PC-3 (cell line): ENCODE measurements around the gene PANK4. TPM values are rescaled to one million over a fixed set of nuclear protein-coding genes. Genes with fewer than 3 reads are reported as not detected.

ENCODE experiments used
- ATAC-seq: fragments of 200-7000 bp; cut with Tn5 transposase; 2 replicates; pipeline ENCODE4 v1.9.1; 2020; ENCODE audit warnings: mild to moderate bottlenecking, moderate library complexity
- BruUV-seq: library from RNA; stranded (reverse); fragments of 400-500 nt; replicated peaks from 2 replicates; lab custom pipeline; 2021; lab: Mats Ljungman, UMichigan
- CTCF ChIA-PET: fragments of 300-600 bp; sonication (Branson Sonifier 250); formaldehyde crosslinking; loops from one replicate; lab custom pipeline; 2022; ENCODE audit warnings: antibody characterized with exemption; lab: Charles Lee
- POLR2A ChIA-PET: fragments of 300-600 bp; sonication (Branson Sonifier 250); formaldehyde crosslinking; loops from one replicate; lab custom pipeline; 2022; ENCODE audit warnings: antibody characterized with exemption; ENCODE audit not compliant: unreplicated experiment; lab: Charles Lee
- DNase-seq: peaks from one replicate; pipeline ENCODE4 v3.0.0-alpha.2; 2015
- H2AFZ ChIP-seq: fragments of 300-600 bp; sonication (generic); 2 replicates; pipeline ENCODE4 v1.6.0; 2016; ENCODE audit warnings: antibody characterized with exemption, low read length
- H3F3A ChIP-seq: fragments of 300-600 bp; sonication (generic); one replicate; pipeline ENCODE4 v1.6.0; 2017; ENCODE audit warnings: antibody characterized with exemption, low read length, control low read depth, mild to moderate bottlenecking; ENCODE audit not compliant: unreplicated experiment
- H3K27ac ChIP-seq: fragments of 300-600 bp; sonication (generic); 2 replicates; pipeline ENCODE4 v1.5.1; 2016; ENCODE audit warnings: mild to moderate bottlenecking, low read length
- H3K27me3 ChIP-seq: fragments of 300-600 bp; sonication (generic); 2 replicates; pipeline ENCODE4 v1.6.1; 2016; ENCODE audit warnings: low read length, mixed read lengths
- H3K36me3 ChIP-seq: fragments of 300-600 bp; sonication (generic); 2 replicates; pipeline ENCODE4 v1.6.1; 2016; ENCODE audit warnings: low read depth, mixed run types, low read length, mixed read lengths
- H3K4me1 ChIP-seq: fragments of 300-600 bp; sonication (generic); 2 replicates; pipeline ENCODE4 v1.5.1; 2016; ENCODE audit warnings: low read length; ENCODE audit not compliant: insufficient read depth
- H3K4me2 ChIP-seq: fragments of 300-600 bp; sonication (generic); 2 replicates; pipeline ENCODE4 v1.6.0; 2016; ENCODE audit warnings: low read length
- H3K4me3 ChIP-seq: fragments of 300-600 bp; sonication (generic); 2 replicates; pipeline ENCODE4 v1.5.1; 2016; ENCODE audit warnings: mild to moderate bottlenecking, low read length, mixed read lengths
- H3K79me2 ChIP-seq: fragments of 300-600 bp; sonication (generic); 2 replicates; pipeline ENCODE4 v1.6.1; 2017; ENCODE audit warnings: low read length, mixed read lengths
- H3K9ac ChIP-seq: fragments of 300-600 bp; sonication (generic); 2 replicates; pipeline ENCODE4 v1.6.0; 2016; ENCODE audit warnings: mild to moderate bottlenecking, low read length
- H3K9me2 ChIP-seq: fragments of 300-600 bp; sonication (generic); replicated peaks from 2 replicates; pipeline ENCODE4 v1.6.1; 2016; ENCODE audit warnings: mixed run types, low read length, mixed read lengths
- H3K9me3 ChIP-seq: fragments of 300-600 bp; sonication (generic); 2 replicates; pipeline ENCODE4 v1.6.1; 2016; ENCODE audit warnings: low read length, mixed read lengths
- H4K20me1 ChIP-seq: fragments of 300-600 bp; sonication (generic); 2 replicates; pipeline ENCODE4 v1.6.1; 2016; ENCODE audit warnings: low read length, mixed read lengths
- EZH2 ChIP-seq: fragments of 300-600 bp; sonication (generic); IDR thresholded peaks from one replicate; pipeline ENCODE4 v1.6.1; 2017; ENCODE audit warnings: antibody characterized with exemption, mild to moderate bottlenecking, low read length; ENCODE audit not compliant: unreplicated experiment
- EZH2phosphoT487 ChIP-seq: fragments of 300-600 bp; sonication (generic); IDR thresholded peaks from 2 replicates; pipeline ENCODE4 v1.6.1; 2018; ENCODE audit warnings: mild to moderate bottlenecking, antibody characterized with exemption, low read length, borderline replicate concordance
- intact Hi-C: fragments of 100-400 bp; cut with micrococcal nuclease; formaldehyde crosslinking; loops from 2 replicates; pipeline ENCODE4 v1.9.0; 2023
- total RNA-seq: library from RNA; depleted of rRNA; stranded (reverse); fragments of >200 nt; gene quantifications from 2 replicates; pipeline ENCODE4 v1.2.3, GENCODE V29; 2014
- TF ChIP-seq, protein P1 (sequence below): fragments of 300-600 bp; sonication (generic); conservative IDR thresholded peaks from 2 replicates; pipeline ENCODE4 v1.5.1; 2017; ENCODE audit warnings: antibody characterized with exemption, low read depth, mild to moderate bottlenecking, low read length

The PANK4 gene
- total RNA-seq, 1 experiment from 2014 or later: 69.4 TPM

DNA sequence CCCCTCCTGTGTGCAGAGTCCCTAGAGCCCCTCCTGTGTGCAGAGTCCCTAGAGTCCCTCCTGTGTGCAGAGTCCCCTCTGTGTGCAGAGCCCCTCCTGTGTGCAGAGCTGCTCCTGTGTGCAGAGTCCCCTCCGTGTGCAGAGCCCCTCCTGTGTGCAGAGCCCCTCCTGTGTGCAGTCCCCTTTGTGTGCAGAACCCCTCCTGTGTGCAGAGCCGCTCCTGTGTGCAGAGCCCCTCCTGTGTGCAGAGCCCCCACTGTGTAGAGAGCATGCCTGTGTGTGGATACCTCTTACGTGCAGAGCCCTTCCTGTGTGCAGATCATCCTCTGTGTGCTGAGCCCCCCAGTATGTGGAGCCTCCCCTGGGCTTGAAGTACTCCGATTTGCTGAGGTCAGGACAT, 12.0 kb upstream of the PANK4 start:
- CTCF ChIA-PET: no interaction called here
- intact Hi-C loops: no loop called here
- no peaks in the 10 kb centered on the region for H3K79me2 ChIP-seq
- peaks cover 25% of the 10 kb centered on the region for H3K4me1 ChIP-seq
- no peak overlapping the region for H3K27ac ChIP-seq
- no peak for DNase-seq
- POLR2A ChIA-PET: no interaction called here
- no TSS peak for BruUV-seq
- H4K20me1 ChIP-seq: no peaks in the 10 kb centered on the region
- TF ChIP-seq, protein P1, sequence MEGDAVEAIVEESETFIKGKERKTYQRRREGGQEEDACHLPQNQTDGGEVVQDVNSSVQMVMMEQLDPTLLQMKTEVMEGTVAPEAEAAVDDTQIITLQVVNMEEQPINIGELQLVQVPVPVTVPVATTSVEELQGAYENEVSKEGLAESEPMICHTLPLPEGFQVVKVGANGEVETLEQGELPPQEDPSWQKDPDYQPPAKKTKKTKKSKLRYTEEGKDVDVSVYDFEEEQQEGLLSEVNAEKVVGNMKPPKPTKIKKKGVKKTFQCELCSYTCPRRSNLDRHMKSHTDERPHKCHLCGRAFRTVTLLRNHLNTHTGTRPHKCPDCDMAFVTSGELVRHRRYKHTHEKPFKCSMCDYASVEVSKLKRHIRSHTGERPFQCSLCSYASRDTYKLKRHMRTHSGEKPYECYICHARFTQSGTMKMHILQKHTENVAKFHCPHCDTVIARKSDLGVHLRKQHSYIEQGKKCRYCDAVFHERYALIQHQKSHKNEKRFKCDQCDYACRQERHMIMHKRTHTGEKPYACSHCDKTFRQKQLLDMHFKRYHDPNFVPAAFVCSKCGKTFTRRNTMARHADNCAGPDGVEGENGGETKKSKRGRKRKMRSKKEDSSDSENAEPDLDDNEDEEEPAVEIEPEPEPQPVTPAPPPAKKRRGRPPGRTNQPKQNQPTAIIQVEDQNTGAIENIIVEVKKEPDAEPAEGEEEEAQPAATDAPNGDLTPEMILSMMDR: no peak
- TF ChIP-seq EZH2phosphoT487: no peak
- TF ChIP-seq EZH2: no peak
- no peak for ATAC-seq
- no peaks in the 10 kb centered on the region for H3K36me3 ChIP-seq
- H3F3A ChIP-seq: no peaks in the 10 kb centered on the region
- H3K27me3 ChIP-seq: no peaks in the 10 kb centered on the region
- no peaks in the 10 kb centered on the region for H3K9me3 ChIP-seq
- H3K4me2 ChIP-seq: no peak overlapping the region
- no peak overlapping the region for H3K4me3 ChIP-seq
- no peak overlapping the region for H2AFZ ChIP-seq
- H3K9me2 ChIP-seq: no peaks in the 10 kb centered on the region
- no peak overlapping the region for H3K9ac ChIP-seq

- intact Hi-C loops: no loop called here
- H3K9me2 ChIP-seq: no peaks in the 10 kb centered on the region
- H3K36me3 ChIP-seq: no peaks in the 10 kb centered on the region
- ChIA-PET POLR2A (no interaction called here), CTCF (no interaction called here)
- H3K9ac ChIP-seq: no peak overlapping the region
- TF ChIP-seq EZH2phosphoT487 (no peak), EZH2 (no peak)
- TF ChIP-seq, protein P1: no peak
- H3K4me3 ChIP-seq: no peak overlapping the region
- H4K20me1 ChIP-seq: no peaks in the 10 kb centered on the region
- no peak overlapping the region for H3K27ac ChIP-seq
- H3K4me2 ChIP-seq: no peak overlapping the region
- H3F3A ChIP-seq: no peaks in the 10 kb centered on the region
- no peaks in the 10 kb centered on the region for H3K9me3 ChIP-seq
- no peaks in the 10 kb centered on the region for H3K79me2 ChIP-seq
- no TSS peak for BruUV-seq
- DNase-seq (no peak), ATAC-seq (no peak)
- H3K4me1 ChIP-seq: peaks cover 31% of the 10 kb centered on the region
- no peak overlapping the region for H2AFZ ChIP-seq
- no peaks in the 10 kb centered on the region for H3K27me3 ChIP-seq
Observed at GRCh38 chr1:2537784-2538115, 11.4 kb upstream of the PANK4 start.

- H3F3A ChIP-seq: no peaks in the 10 kb centered on the region
- TF ChIP-seq EZH2phosphoT487 (no peak), EZH2 (no peak)
- TF ChIP-seq, protein P1: no peak
- ChIA-PET CTCF (interaction anchor here (0.5 kb wide), 1 partner anchor 871 kb away, joined by 3 read pairs; no protein-coding TSS in a partner anchor), POLR2A (no interaction called here)
- no peaks in the 10 kb centered on the region for H3K36me3 ChIP-seq
- H2AFZ ChIP-seq: no peak overlapping the region
- ATAC-seq (no peak), DNase-seq (no peak)
- H4K20me1 ChIP-seq: no peaks in the 10 kb centered on the region
- H3K4me3 ChIP-seq: no peak overlapping the region
- H3K4me1 ChIP-seq: peaks cover 38% of the 10 kb centered on the region
- H3K9me2 ChIP-seq: no peaks in the 10 kb centered on the region
- H3K27ac ChIP-seq: no peak overlapping the region
- no peak overlapping the region for H3K4me2 ChIP-seq
- no peaks in the 10 kb centered on the region for H3K27me3 ChIP-seq
- BruUV-seq: no TSS peak
- intact Hi-C loops: no loop called here
- H3K79me2 ChIP-seq: no peaks in the 10 kb centered on the region
- H3K9ac ChIP-seq: no peak overlapping the region
- H3K9me3 ChIP-seq: no peaks in the 10 kb centered on the region
Observed at GRCh38 chr1:2535981-2536380, 9.6 kb upstream of the PANK4 start.
